ENCODE data around the gene DHX38. TPM values are rescaled to one million over a fixed set of nuclear protein-coding genes. Genes with fewer than 3 reads are reported as not detected.
"Not testable (repeated sequence)": the region's sequence is repeated elsewhere in the genome, so short reads cannot be mapped to it uniquely, and the experiment has no call there.

Gene DHX38
- total RNA-seq, 4 donors from 2014 or later, result 59.0 to 70.2 (median 62.8) TPM

DNA sequence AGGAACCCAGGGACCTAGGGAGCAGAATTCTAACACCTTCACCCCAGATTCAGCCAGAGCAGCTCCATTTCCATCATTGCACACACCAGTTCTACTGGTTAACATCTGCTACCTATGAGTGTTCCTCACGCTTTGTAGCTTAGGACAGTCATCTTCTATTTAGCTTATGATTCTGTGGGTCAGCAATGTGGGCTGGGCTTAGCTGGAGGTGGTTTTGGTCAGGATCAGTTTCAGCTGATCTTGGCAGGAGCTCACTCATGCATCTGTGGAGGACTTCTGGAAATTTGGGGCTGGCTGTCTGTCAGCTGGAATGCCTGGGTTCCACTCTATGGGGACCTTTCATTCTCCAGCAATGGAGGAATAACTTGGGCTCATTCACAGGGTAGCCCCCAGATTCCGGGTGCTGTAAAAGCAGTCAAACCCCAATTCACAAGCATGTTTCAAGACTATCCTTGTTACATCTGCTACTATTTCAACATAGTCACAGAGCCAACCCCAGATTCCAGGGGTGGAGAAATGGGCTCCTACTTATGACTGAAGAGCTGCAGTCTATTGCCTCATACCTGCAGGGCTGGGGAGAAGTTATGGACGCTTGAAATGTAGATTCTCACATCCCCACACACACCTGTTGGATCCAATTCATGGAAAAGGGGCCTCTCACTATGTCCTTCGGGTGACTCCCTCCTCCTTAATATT is 42.7 kb upstream of the DHX38 start:
- no peak for DNase-seq (ENCODE audit: extremely low spot score)
- Histone ChIP-seq H3K27me3 (no peaks in the 10 kb centered on the region), H3K4me3 (no peak overlapping the region), H3K27ac (replicated peaks in 1 of 4) (no peak overlapping the region), H3K36me3 (no peaks in the 10 kb centered on the region), H3K4me1 (no peaks in the 10 kb centered on the region), H3K9me3 (no peaks in the 10 kb centered on the region)
- intact Hi-C loops (cut with DNase I), result no loop called here
- TF ChIP-seq POLR2A (IDR thresholded peaks at IDR 0.05; ENCODE audit: low read depth) (no peak), EP300 (IDR thresholded peaks at IDR 0.05) (no peak), POLR2AphosphoS5 (IDR thresholded peaks at IDR 0.05) (no peak)
- TF ChIP-seq, protein P1, sequence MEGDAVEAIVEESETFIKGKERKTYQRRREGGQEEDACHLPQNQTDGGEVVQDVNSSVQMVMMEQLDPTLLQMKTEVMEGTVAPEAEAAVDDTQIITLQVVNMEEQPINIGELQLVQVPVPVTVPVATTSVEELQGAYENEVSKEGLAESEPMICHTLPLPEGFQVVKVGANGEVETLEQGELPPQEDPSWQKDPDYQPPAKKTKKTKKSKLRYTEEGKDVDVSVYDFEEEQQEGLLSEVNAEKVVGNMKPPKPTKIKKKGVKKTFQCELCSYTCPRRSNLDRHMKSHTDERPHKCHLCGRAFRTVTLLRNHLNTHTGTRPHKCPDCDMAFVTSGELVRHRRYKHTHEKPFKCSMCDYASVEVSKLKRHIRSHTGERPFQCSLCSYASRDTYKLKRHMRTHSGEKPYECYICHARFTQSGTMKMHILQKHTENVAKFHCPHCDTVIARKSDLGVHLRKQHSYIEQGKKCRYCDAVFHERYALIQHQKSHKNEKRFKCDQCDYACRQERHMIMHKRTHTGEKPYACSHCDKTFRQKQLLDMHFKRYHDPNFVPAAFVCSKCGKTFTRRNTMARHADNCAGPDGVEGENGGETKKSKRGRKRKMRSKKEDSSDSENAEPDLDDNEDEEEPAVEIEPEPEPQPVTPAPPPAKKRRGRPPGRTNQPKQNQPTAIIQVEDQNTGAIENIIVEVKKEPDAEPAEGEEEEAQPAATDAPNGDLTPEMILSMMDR (IDR thresholded peaks at IDR 0.05), result no peak
- WGBS, result 88% methylated on average over 3 of the region's 4 CpGs

DNA sequence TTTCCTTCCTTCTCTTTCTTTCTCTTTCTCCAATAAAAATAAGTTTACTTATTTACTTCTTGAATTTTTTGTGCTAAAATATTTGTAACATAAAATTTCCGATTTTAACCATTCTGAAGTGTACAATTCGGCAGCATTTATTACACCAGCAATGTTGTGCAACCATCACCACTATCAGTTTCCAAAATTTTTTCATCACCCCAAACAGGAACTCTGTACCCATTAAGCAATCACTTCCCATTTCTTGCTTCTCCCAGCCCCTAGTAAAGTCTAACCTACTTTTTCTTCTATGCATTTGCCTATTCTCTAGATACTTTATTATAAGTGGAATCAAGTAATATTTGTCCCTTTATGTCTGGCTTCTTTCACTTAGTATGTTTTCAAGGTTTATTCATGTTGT is 41.8 kb upstream of the DHX38 start:
- TF ChIP-seq EP300 (IDR thresholded peaks at IDR 0.05) (no peak), POLR2AphosphoS5 (IDR thresholded peaks at IDR 0.05) (no peak), POLR2A (IDR thresholded peaks at IDR 0.05; ENCODE audit: low read depth) (no peak)
- TF ChIP-seq, protein P1 (IDR thresholded peaks at IDR 0.05), result no peak
- no peak for DNase-seq (ENCODE audit: extremely low spot score)
- H3K4me3 ChIP-seq, result no peak overlapping the region
- no peak overlapping the region for H3K27ac ChIP-seq (replicated peaks in 1 of 4)
- intact Hi-C loops (cut with DNase I), result no loop called here
- H3K4me1 ChIP-seq, result no peaks in the 10 kb centered on the region
- H3K9me3 ChIP-seq, result no peaks in the 10 kb centered on the region
- 80% methylated on average over 2 of the region's 2 CpGs for WGBS
- H3K27me3 ChIP-seq, result no peaks in the 10 kb centered on the region
- no peaks in the 10 kb centered on the region for H3K36me3 ChIP-seq

DNA sequence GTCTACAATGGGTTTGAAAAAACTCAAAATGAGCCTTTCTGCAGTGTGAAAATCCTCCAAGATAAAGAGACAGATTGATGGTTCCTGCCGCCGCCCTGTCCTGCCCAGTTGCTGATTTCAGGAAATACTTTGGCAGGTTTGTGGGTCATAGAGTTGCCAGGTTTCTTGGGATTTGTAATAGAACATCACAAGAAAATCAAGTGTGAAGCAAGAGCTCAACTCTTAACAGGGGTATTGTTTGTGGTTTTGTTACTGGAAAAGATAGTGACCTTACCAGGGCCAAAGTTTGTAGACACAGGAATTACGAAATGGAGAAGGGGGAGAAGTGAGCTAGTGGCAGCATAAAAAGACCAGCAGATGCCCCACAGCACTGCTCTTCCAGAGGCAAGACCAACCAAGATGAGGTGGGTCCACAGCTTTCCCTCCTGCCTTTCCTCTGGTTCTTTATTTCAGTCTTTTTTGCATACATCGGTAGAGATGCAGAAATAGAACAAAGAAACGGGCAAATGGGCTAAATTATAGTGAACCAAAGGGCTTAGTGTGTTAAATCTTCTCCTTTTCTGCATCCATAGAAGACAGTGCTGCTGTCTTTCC is 39.3 kb upstream of the DHX38 start, which contains the start of gene HP:
TSS of gene HP (plus strand) at position 252 of the 594 bp plus-strand sequence. CDS start at position 400, 148 bp downstream.
- 89% methylated on average over 5 of the region's 5 CpGs for WGBS
- H3K4me1 ChIP-seq; H3K4me3 ChIP-seq; intact Hi-C loops (cut with DNase I); H3K36me3 ChIP-seq; DNase-seq (ENCODE audit: extremely low spot score); H3K27ac ChIP-seq (replicated peaks in 1 of 4); H3K9me3 ChIP-seq; H3K27me3 ChIP-seq: not testable (repeated sequence)

DNA sequence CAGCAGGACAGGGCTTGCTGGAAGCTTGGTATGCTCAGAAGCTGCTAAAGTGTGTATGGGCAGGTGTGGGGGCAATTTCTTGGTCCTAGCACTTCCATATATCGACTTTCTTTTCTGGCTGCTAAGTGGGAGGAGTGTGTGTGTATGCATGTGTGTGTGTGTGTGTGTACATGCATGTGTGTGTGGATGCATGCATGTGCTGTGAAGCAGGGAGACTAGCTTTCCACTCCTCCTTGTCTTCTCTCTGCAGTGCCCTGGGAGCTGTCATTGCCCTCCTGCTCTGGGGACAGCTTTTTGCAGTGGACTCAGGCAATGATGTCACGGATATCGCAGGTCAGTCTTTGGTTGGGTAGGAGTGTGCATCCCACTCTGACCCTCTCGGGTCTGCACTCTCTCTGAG is 37.7 kb upstream of the DHX38 start:
- intact Hi-C loops (cut with DNase I), result no loop called here
- 74% methylated on average over 4 of the region's 4 CpGs for WGBS
- Histone ChIP-seq H3K9me3 (no peaks in the 10 kb centered on the region), H3K36me3 (no peaks in the 10 kb centered on the region), H3K4me1 (no peaks in the 10 kb centered on the region), H3K4me3 (no peak overlapping the region), H3K27ac (replicated peaks in 1 of 4) (no peak overlapping the region), H3K27me3 (no peaks in the 10 kb centered on the region)
- no peak for DNase-seq (ENCODE audit: extremely low spot score)
- TF ChIP-seq, protein P1 (IDR thresholded peaks at IDR 0.05), result no peak
- TF ChIP-seq EP300 (IDR thresholded peaks at IDR 0.05) (no peak), POLR2AphosphoS5 (IDR thresholded peaks at IDR 0.05) (no peak), POLR2A (IDR thresholded peaks at IDR 0.05; ENCODE audit: low read depth) (no peak)

DNA sequence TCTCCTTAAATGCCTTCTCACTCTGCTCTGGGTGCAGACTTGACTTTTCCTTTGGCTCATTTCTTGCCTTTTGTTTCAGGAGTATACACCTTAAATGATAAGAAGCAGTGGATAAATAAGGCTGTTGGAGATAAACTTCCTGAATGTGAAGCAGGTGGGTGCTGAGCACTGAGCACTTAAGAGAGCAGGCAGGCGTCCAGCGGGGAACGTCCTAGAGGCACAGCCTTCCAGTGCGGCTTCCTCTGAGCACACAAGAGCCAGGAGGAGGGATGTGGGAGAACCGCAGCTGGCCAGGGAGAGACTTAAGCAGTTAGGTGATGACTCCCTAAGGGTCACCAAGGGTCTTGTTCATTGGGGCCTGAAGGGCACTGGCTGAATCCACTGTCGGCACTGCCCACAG is 36.3 kb upstream of the DHX38 start:
- H3K36me3 ChIP-seq; H3K27ac ChIP-seq (replicated peaks in 1 of 4); H3K4me3 ChIP-seq; DNase-seq (ENCODE audit: extremely low spot score); H3K27me3 ChIP-seq; intact Hi-C loops (cut with DNase I); H3K9me3 ChIP-seq; H3K4me1 ChIP-seq: not testable (repeated sequence)
- WGBS, result 90% methylated on average over 2 of the region's 6 CpGs

DNA sequence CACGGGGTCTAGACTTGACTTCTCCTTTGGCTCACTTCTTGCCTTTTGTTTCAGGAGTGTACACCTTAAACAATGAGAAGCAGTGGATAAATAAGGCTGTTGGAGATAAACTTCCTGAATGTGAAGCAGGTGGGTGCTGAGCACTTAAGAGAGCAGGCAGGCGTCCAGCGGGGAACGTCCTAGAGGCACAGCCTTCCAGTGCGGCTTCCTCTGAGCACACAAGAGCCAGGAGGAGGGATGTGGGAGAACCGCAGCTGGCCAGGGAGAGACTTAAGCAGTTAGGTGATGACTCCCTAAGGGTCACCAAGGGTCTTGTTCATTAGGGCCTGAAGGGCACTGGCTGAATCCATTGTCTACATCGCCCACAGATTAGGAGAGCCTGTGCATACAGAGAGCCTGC is 34.6 kb upstream of the DHX38 start:
- H3K9me3 ChIP-seq; H3K27ac ChIP-seq (replicated peaks in 1 of 4); DNase-seq (ENCODE audit: extremely low spot score); H3K36me3 ChIP-seq; H3K4me3 ChIP-seq; intact Hi-C loops (cut with DNase I); H3K4me1 ChIP-seq; H3K27me3 ChIP-seq: not testable (repeated sequence)
- 91% methylated on average over 7 of the region's 7 CpGs for WGBS

All from esophagus muscularis mucosa (tissue), 4 donors.